Activated CD8-positive, alpha-beta T cell treated with anti-CD3 and anti-CD28 coated beads, Interleukin-2, amount 10 ng/mL, durations not matched to agents 7 days and 5 days (primary cell): Measurements from ENCODE around the gene DGKQ. TPM values are rescaled to one million over a fixed set of nuclear protein-coding genes. Genes with fewer than 3 reads are reported as not detected.
A peak's percentile ranks its signal among the peaks of the same experiment; 100 is the strongest.

ENCODE experiments used
- ATAC-seq: fragments of 150-1000 bp; cut with Tn5 transposase; one replicate; pipeline ENCODE4 v1.10.0; 2021; ENCODE audit warnings: moderate library complexity
- CTCF ChIA-PET: fragments of 350-600 bp; sonication (Branson Sonifier 250); formaldehyde crosslinking; loops from one replicate; lab custom pipeline; 2021; ENCODE audit warnings: antibody characterized with exemption; lab: Charles Lee
- POLR2A ChIA-PET: fragments of 350-600 bp; sonication (Branson Sonifier 250); formaldehyde crosslinking; loops from one replicate; lab custom pipeline; 2021; ENCODE audit warnings: antibody characterized with exemption; lab: Charles Lee
- DNase-seq: peaks from one replicate; pipeline ENCODE4 v3.0.0-alpha.2; 2020
- H3K27ac Mint-ChIP-seq: one replicate; pipeline ENCODE4 v1.8.0; 2021; ENCODE audit warnings: mild to moderate bottlenecking, mixed read lengths
- H3K27me3 Mint-ChIP-seq: one replicate; pipeline ENCODE4 v1.8.0; 2021; ENCODE audit warnings: low read depth, mixed read lengths
- H3K36me3 Mint-ChIP-seq: one replicate; pipeline ENCODE4 v1.8.0; 2021; ENCODE audit warnings: low read depth, mixed read lengths
- H3K4me1 Mint-ChIP-seq: one replicate; pipeline ENCODE4 v1.8.0; 2021; ENCODE audit warnings: low read depth, mixed read lengths
- H3K4me3 Mint-ChIP-seq: one replicate; pipeline ENCODE4 v1.8.0; 2021; ENCODE audit warnings: mild to moderate bottlenecking, mixed read lengths
- H3K9me3 Mint-ChIP-seq: one replicate; pipeline ENCODE4 v1.8.0; 2022; ENCODE audit warnings: mixed read lengths; ENCODE audit not compliant: insufficient read depth
- total RNA-seq, 2 experiments: library from RNA; stranded (reverse); gene quantifications; one replicate each; pipeline ENCODE4 v1.2.3, GENCODE V29; 2021

Gene DGKQ
- total RNA-seq, 2 experiments from 2014 or later: 15.9 to 16.2 TPM

DNA sequence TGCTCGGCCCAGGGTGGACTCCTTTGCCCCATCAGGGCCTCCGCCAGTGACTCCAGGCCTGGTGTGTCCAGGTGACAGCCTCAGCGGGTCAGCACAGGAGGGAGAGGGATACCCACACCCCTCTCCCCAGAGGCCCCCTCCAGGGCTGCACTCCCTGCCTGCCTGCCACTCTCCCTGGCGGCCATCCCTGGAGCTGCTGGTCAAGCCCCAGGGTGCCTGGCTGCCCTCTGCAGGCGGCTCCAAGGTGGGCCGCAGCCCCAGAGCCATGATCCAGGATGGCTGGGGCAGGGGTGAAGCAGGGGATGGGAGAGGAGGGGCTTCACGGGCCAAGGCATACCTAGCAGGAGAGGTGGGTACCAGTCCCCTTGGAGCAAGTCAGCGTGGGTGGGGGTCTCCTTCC is 41.8 kb upstream of the DGKQ start:
- H3K9me3 Mint-ChIP-seq: no peaks in the 10 kb centered on the region
- POLR2A ChIA-PET: no interaction called here
- no peaks in the 10 kb centered on the region for H3K27me3 Mint-ChIP-seq
- DNase-seq: no peak
- no peaks in the 10 kb centered on the region for H3K36me3 Mint-ChIP-seq
- CTCF ChIA-PET: no interaction called here
- H3K4me1 Mint-ChIP-seq: peaks cover 13% of the 10 kb centered on the region
- H3K4me3 Mint-ChIP-seq: no peak overlapping the region
- H3K27ac Mint-ChIP-seq: no peak overlapping the region
- ATAC-seq: no peak

- no peaks in the 10 kb centered on the region for H3K9me3 Mint-ChIP-seq
- no peak for DNase-seq
- H3K4me3 Mint-ChIP-seq: no peak overlapping the region
- peaks cover 13% of the 10 kb centered on the region for H3K4me1 Mint-ChIP-seq
- H3K27ac Mint-ChIP-seq: no peak overlapping the region
- CTCF ChIA-PET: no interaction called here
- H3K36me3 Mint-ChIP-seq: no peaks in the 10 kb centered on the region
- POLR2A ChIA-PET: no interaction called here
- no peaks in the 10 kb centered on the region for H3K27me3 Mint-ChIP-seq
- ATAC-seq: no peak
Measured at GRCh38 chr4:1014291-1015167, 41.2 kb upstream of the DGKQ start.

- no peak overlapping the region for H3K27ac Mint-ChIP-seq
- peaks cover 8% of the 10 kb centered on the region for H3K27me3 Mint-ChIP-seq
- no peak for DNase-seq
- CTCF ChIA-PET: no interaction called here
- peaks cover 21% of the 10 kb centered on the region for H3K4me1 Mint-ChIP-seq
- H3K4me3 Mint-ChIP-seq: no peak overlapping the region
- no peaks in the 10 kb centered on the region for H3K9me3 Mint-ChIP-seq
- no peaks in the 10 kb centered on the region for H3K36me3 Mint-ChIP-seq
- ATAC-seq: no peak
- POLR2A ChIA-PET: interaction anchor here (0.6 kb wide), 1 partner anchor 540 kb away, joined by 3 read pairs; no protein-coding TSS in a partner anchor
Measured at GRCh38 chr4:1013225-1014073, 40.1 kb upstream of the DGKQ start.

GRCh38 chr4:1012034-1012739 is 38.8 kb upstream of the DGKQ start:
- ATAC-seq: no peak
- ChIA-PET POLR2A (no interaction called here), CTCF (no interaction called here)
- Mint-ChIP-seq H3K36me3 (no peaks in the 10 kb centered on the region), H3K9me3 (no peaks in the 10 kb centered on the region), H3K27me3 (peaks cover 19% of the 10 kb centered on the region), H3K4me1 (peaks cover 21% of the 10 kb centered on the region), H3K27ac (no peak overlapping the region), H3K4me3 (peak overlapping the region; percentile 52)
- peak; percentile 41 for DNase-seq

- Mint-ChIP-seq H3K27ac (no peak overlapping the region), H3K9me3 (no peaks in the 10 kb centered on the region), H3K4me1 (peaks cover 21% of the 10 kb centered on the region), H3K27me3 (peaks cover 23% of the 10 kb centered on the region), H3K36me3 (no peaks in the 10 kb centered on the region), H3K4me3 (no peak overlapping the region)
- DNase-seq: no peak
- CTCF ChIA-PET: no interaction called here
- POLR2A ChIA-PET: no interaction called here
- ATAC-seq: no peak
Measured at GRCh38 chr4:1011666-1012033, 38.3 kb upstream of the DGKQ start.

DNA sequence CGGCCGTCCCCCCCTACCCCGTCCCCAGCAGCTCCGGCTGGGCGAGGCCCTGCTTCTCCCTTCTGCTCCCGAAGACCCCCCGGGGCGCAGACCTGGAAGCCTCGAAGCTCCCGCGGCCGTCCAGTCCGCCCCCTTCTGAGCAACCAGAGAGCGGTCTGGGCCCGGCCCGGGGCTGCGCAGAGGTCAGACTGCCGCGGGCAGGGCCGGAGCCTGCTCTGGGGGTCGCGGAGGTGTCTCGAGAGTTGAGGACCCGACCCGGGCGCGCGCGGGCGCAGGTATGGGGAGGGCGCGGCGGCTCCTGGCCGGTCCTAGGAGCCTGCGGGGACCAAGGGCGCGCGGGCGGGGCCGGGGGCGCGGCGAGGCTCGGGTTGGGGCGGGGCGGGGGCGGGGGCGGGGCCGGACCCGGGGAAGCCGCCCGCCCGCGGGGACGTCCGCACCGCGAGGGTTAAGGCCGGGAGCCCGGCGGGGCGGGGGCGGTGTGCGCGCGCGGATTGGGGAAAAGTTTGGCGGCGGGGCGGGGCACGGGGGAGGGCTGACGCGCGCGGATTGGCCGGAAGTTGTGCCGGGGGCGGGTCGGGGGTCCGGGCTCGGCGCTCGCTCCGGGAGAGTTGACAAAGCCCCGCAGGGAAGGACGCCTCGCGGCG is 37.8 kb upstream of the DGKQ start, which contains the start of gene FGFRL1:
Gene FGFRL1 (plus strand): TSS at position 605 of the 644 bp plus-strand sequence. CDS start 860 bp downstream, outside the sequence.
- DNase-seq: peak; percentile 95
- Mint-ChIP-seq H3K4me3 (peak within 1 kb of the TSS; percentile 66), H3K27me3 (peaks cover 26% of the 10 kb centered on the region), H3K27ac (peak within 1 kb of the TSS; percentile 87), H3K36me3 (no peaks in the 10 kb centered on the region), H3K4me1 (peaks cover 21% of the 10 kb centered on the region), H3K9me3 (no peaks in the 10 kb centered on the region)
- ChIA-PET CTCF (interaction anchor here (1.7 kb wide), 1 partner anchor 24 kb away, joined by 6 read pairs; the partner anchor contains the start of gene IDUA), POLR2A (interaction anchor here (0.6 to 1.3 kb wide), 3 partner anchors 11 to 319 kb away, joined by 3 read pairs; no protein-coding TSS in a partner anchor)
- ATAC-seq: peak; percentile 60

DNA sequence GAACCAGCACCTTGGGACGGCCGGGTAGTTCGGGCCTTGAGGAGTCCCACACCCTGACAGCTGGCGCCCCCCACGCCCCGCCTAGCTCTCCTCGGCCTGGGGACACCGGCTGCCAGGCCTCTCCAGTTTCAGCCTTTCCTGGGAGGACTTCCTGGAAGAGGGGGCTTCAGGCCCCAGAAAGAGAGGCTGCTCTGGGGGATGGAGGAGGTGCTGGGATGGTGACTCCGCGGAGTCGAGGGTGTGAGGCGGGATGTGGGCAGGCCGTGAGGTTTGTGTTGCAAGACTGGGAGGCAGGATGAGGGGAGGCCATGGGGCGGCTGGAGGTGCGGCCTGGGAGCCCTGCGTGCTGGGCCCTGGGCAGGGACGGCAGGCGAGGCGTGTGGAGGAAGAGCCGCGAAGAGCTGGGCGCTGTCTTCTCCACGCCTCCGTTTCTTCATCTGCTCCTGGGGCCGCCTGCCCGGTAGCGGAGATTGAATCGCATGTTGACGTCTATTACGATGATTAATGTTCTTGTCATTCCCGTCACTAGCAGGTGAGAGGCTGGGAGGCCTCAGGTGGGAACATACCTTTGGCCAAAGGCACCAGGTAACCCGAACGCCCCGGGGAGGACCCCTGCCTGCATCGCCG is 37.1 kb upstream of the DGKQ start:
- H3K4me1 Mint-ChIP-seq: peaks cover 21% of the 10 kb centered on the region
- H3K4me3 Mint-ChIP-seq: peak overlapping the region; percentile 66

DNA sequence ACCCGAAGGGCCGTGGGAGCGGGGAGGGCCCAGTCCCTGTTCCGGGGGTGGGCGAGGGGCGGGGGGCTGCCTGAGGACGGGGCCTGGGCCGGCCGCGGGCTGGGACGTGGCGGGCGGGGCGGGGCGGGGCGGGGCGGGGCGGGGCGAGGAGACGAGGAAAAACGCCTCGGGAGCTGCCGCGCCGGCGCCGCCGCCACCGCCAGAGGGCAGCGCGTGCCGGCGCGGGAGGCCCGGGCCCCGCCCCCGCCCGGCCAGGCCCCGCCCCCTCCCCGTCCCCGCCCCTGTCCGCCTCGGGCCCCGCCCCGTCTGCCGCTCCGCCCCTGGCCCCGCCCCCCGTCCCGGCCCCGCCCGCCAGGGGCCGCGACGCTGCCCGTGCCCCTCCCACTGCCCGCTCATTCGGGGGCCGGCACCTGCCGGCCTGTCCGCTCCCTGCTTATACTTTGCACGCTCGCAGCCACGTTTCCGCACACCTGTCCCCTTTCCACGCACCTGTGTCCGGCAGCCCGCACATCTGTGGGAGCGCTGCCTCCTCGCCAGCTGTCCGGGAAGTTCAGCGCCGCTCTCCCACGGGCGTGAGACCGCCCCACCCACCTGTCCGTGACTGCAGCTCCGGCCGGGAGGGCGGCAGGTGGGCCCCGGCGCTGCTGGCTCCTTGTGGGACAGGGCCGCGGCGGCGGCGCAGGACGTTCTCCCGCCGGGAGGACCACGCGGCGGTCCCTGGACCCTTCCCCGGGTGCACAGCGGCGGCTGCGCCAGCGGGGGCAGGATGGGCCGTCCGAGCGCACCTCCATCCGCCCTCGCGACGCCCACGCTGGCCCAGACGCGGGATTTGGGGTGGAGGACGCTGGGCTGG is 36.4 kb upstream of the DGKQ start:
- POLR2A ChIA-PET: interaction anchor here (1.3 kb wide), 1 partner anchor 12 kb away, joined by 3 read pairs; no protein-coding TSS in a partner anchor
- DNase-seq (peak; percentile 79), ATAC-seq (peak; percentile 47)
- Mint-ChIP-seq H3K27me3 (peaks cover 30% of the 10 kb centered on the region), H3K27ac (peak overlapping the region; percentile 87), H3K4me3 (peak overlapping the region; percentile 74), H3K9me3 (no peaks in the 10 kb centered on the region), H3K4me1 (peaks cover 21% of the 10 kb centered on the region), H3K36me3 (no peaks in the 10 kb centered on the region)
- CTCF ChIA-PET: interaction anchor here (0.8 to 1.7 kb wide), 2 partner anchors 23 to 259 kb away, joined by 3 to 6 read pairs; partner anchors contain the start of gene IDUA

More for the DNA sequence above, 37.1 kb upstream of the DGKQ start:
- DNase-seq: peak; percentile 90
- peak overlapping the region; percentile 87 for H3K27ac Mint-ChIP-seq
- H3K36me3 Mint-ChIP-seq: no peaks in the 10 kb centered on the region
- H3K9me3 Mint-ChIP-seq: no peaks in the 10 kb centered on the region
- POLR2A ChIA-PET: interaction anchor here (0.6 to 1.3 kb wide), 3 partner anchors 11 to 320 kb away, joined by 3 read pairs; no protein-coding TSS in a partner anchor
- peaks cover 29% of the 10 kb centered on the region for H3K27me3 Mint-ChIP-seq
- ATAC-seq: peak; percentile 54
- CTCF ChIA-PET: interaction anchor here (0.8 to 1.7 kb wide), 2 partner anchors 23 to 258 kb away, joined by 3 to 6 read pairs; partner anchors contain the start of gene IDUA

- peaks cover 33% of the 10 kb centered on the region for H3K27me3 Mint-ChIP-seq
- no peak overlapping the region for H3K27ac Mint-ChIP-seq
- H3K36me3 Mint-ChIP-seq: no peaks in the 10 kb centered on the region
- H3K4me1 Mint-ChIP-seq: peaks cover 19% of the 10 kb centered on the region
- POLR2A ChIA-PET: no interaction called here
- no peaks in the 10 kb centered on the region for H3K9me3 Mint-ChIP-seq
- ATAC-seq (peak; percentile 2), DNase-seq (peak; percentile 46)
- H3K4me3 Mint-ChIP-seq: peak overlapping the region; percentile 62
- CTCF ChIA-PET: no interaction called here
Measured at GRCh38 chr4:1008840-1009541, 35.6 kb upstream of the DGKQ start.
